ENCODE data around the gene MSH6. TPM values are rescaled to one million over a fixed set of nuclear protein-coding genes. Genes with fewer than 3 reads are reported as not detected.

Gene MSH6
- total and polyA plus RNA-seq, 2 donors from 2014 or later: 13.3 to 32.8 TPM

- Histone ChIP-seq H3K27me3 (ENCODE audit: control insufficient read depth, insufficient read depth, low read length) (no peaks in the 10 kb centered on the region), H3K27ac (ENCODE audit: low read depth in 2 of 2, low read length in 2 of 2) (no peak overlapping the region), H3K9me3 (ENCODE audit: control insufficient read depth in 2 of 3, insufficient read depth in 1 of 3, low read length in 3 of 3) (peaks cover 0 to 6% (median 2%) of the 10 kb centered on the region in 3 donors), H3K4me3 (ENCODE audit: low read length in 3 of 3) (no peak overlapping the region), H3K4me1 (ENCODE audit: control insufficient read depth in 2 of 3, insufficient read depth in 2 of 3, low read depth in 1 of 3, low read length in 3 of 3) (no peaks in the 10 kb centered on the region), H3K9ac (ENCODE audit: low read length in 3 of 3) (no peak overlapping the region), H3K36me3 (ENCODE audit: control insufficient read depth in 2 of 3, insufficient read depth in 3 of 3, low read length in 3 of 3) (peaks cover 20 to 47% (median 24%) of the 10 kb centered on the region in 3 donors)
- FAIRE-seq (no peak), DNase-seq (no peak)
- intact Hi-C loops (cut with DNase I): no loop called here
- no peak for TF ChIP-seq CTCF (IDR thresholded peaks at IDR 0.05; ENCODE audit: borderline replicate concordance, extremely low read depth, insufficient read depth)
These were observed 22.9 kb downstream of the MSH6 start for GRCh38 chr2:47805850-47806249.

- intact Hi-C loops (cut with DNase I): no loop called here
- TF ChIP-seq CTCF (IDR thresholded peaks at IDR 0.05; ENCODE audit: borderline replicate concordance, extremely low read depth, insufficient read depth): no peak
- H3K36me3 ChIP-seq (ENCODE audit: control insufficient read depth in 2 of 3, insufficient read depth in 3 of 3, low read length in 3 of 3): peaks cover 7 to 47% (median 16%) of the 10 kb centered on the region in 3 donors
These were observed 25.7 kb downstream of the MSH6 start for GRCh38 chr2:47808614-47809013.

DNA sequence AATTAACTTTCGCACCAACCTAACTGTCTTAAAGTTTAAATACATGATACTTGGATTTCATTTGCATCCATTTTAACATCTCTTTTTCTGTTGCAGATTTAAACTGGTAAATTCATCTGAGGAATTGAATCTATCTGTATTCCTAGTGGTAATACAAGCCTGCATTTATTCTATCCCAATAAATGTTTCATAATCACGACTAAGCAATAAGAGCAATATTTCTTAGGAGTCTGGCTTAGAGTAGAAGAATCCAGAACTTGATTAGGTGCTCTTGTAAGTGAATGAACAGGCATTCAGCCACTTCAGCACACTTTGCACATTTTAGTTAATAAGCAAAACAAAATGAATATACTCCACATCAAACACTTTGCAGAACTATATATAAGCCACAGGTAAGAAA lies 27.0 kb downstream of the MSH6 start:
- no peak for TF ChIP-seq CTCF (IDR thresholded peaks at IDR 0.05; ENCODE audit: borderline replicate concordance, extremely low read depth, insufficient read depth)
- no peaks in the 10 kb centered on the region for H3K4me1 ChIP-seq (ENCODE audit: control insufficient read depth in 2 of 3, insufficient read depth in 2 of 3, low read depth in 1 of 3, low read length in 3 of 3)
- no peak overlapping the region for H3K9ac ChIP-seq (ENCODE audit: low read length in 3 of 3)
- H3K27ac ChIP-seq (ENCODE audit: low read depth in 2 of 2, low read length in 2 of 2): no peak overlapping the region
- H3K9me3 ChIP-seq (ENCODE audit: control insufficient read depth in 2 of 3, insufficient read depth in 1 of 3, low read length in 3 of 3): no peaks in the 10 kb centered on the region
- peaks cover 5 to 34% (median 11%) of the 10 kb centered on the region in 3 donors for H3K36me3 ChIP-seq (ENCODE audit: control insufficient read depth in 2 of 3, insufficient read depth in 3 of 3, low read length in 3 of 3)
- FAIRE-seq (no peak), DNase-seq (no peak)
- H3K27me3 ChIP-seq (ENCODE audit: control insufficient read depth, insufficient read depth, low read length): no peaks in the 10 kb centered on the region
- no peak overlapping the region for H3K4me3 ChIP-seq (ENCODE audit: low read length in 3 of 3)
- intact Hi-C loops (cut with DNase I): no loop called here

More at GRCh38 chr2:47808614-47809013, 25.7 kb downstream of the MSH6 start:
- DNase-seq (no peak), FAIRE-seq (no peak)
- H3K4me3 ChIP-seq (ENCODE audit: low read length in 3 of 3): no peak overlapping the region
- peaks cover 0 to under 1% (median under 1%) of the 10 kb centered on the region in 3 donors for H3K9me3 ChIP-seq (ENCODE audit: control insufficient read depth in 2 of 3, insufficient read depth in 1 of 3, low read length in 3 of 3)
- H3K27ac ChIP-seq (ENCODE audit: low read depth in 2 of 2, low read length in 2 of 2): no peak overlapping the region
- no peaks in the 10 kb centered on the region for H3K4me1 ChIP-seq (ENCODE audit: control insufficient read depth in 2 of 3, insufficient read depth in 2 of 3, low read depth in 1 of 3, low read length in 3 of 3)
- no peaks in the 10 kb centered on the region for H3K27me3 ChIP-seq (ENCODE audit: control insufficient read depth, insufficient read depth, low read length)
- no peak overlapping the region for H3K9ac ChIP-seq (ENCODE audit: low read length in 3 of 3)

DNA sequence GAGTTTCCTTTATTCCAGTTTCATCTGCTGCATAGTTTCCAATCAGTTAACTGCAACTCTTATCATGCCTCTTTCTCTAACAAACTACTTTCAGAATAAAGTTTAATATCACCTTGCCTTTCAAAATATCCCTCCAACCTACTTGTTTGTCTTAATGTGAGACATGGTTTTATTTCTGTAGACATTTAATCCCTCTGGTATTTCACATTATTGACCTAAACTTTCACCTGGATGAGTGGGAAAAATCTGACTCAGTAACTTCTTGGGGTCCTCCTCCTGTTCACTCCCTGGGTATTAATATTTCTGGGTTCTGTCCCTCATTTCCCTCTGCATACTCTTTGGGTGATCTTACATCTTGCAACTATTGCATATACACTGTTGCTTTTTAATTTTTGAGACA lies 27.9 kb downstream of the MSH6 start:
- no peaks in the 10 kb centered on the region for H3K27me3 ChIP-seq (ENCODE audit: control insufficient read depth, insufficient read depth, low read length)
- no peaks in the 10 kb centered on the region for H3K4me1 ChIP-seq (ENCODE audit: control insufficient read depth in 2 of 3, insufficient read depth in 2 of 3, low read depth in 1 of 3, low read length in 3 of 3)
- intact Hi-C loops (cut with DNase I): no loop called here
- H3K27ac ChIP-seq (ENCODE audit: low read depth in 2 of 2, low read length in 2 of 2): no peak overlapping the region
- peaks cover 5 to 36% (median 13%) of the 10 kb centered on the region in 3 donors for H3K36me3 ChIP-seq (ENCODE audit: control insufficient read depth in 2 of 3, insufficient read depth in 3 of 3, low read length in 3 of 3)
- DNase-seq: no peak
- FAIRE-seq: no peak
- no peak overlapping the region for H3K4me3 ChIP-seq (ENCODE audit: low read length in 3 of 3)
- H3K9me3 ChIP-seq (ENCODE audit: control insufficient read depth in 2 of 3, insufficient read depth in 1 of 3, low read length in 3 of 3): no peaks in the 10 kb centered on the region
- no peak for TF ChIP-seq CTCF (IDR thresholded peaks at IDR 0.05; ENCODE audit: borderline replicate concordance, extremely low read depth, insufficient read depth)
- H3K9ac ChIP-seq (ENCODE audit: low read length in 3 of 3): no peak overlapping the region

Measured in kidney (tissue), 14 donors.